Measurements from ENCODE around the gene SNX8.

Gene SNX8

DNA sequence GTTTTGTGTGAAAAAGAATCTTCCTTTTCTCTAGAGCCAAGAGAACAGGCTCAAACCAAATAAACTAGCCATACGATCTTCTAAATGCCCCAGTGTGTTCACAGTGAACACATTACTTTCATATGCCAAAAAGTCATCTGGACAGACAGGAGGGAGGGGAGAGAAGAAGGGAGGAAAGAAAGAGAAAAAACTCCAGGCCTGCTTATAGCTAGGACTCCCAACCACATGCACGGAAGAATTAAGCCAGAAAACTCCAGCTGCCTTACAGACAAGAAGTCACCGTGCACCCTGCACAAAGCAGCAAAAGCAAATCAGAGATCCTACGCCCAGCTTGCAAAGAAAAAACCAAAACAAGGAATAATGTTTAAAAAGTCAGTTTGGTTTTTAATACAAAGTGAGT, 34.3 kb downstream of the SNX8 start:
- no peaks in the 10 kb centered on the region for H3K27me3 ChIP-seq (ENCODE audit: control insufficient read depth, insufficient read depth, low read length, poor library complexity, severe bottlenecking)
- H3K4me1 ChIP-seq (ENCODE audit: control insufficient read depth, insufficient read depth, low read length) = no peaks in the 10 kb centered on the region
- 85 to 97% methylated on average over 4 of the region's 4 CpGs for WGBS, 2 experiments
- no peaks in the 10 kb centered on the region for H3K36me3 ChIP-seq (ENCODE audit: control insufficient read depth, insufficient read depth, low read length)
- no peaks in the 10 kb centered on the region for H3K9me3 ChIP-seq (ENCODE audit: control insufficient read depth, low read length)
- no peak overlapping the region for H3K4me3 ChIP-seq (ENCODE audit: insufficient read depth, low read depth, low read length)
- H3K27ac ChIP-seq (ENCODE audit: insufficient read depth, low read depth, low read length, poor library complexity, severe bottlenecking) = no peak overlapping the region

DNA sequence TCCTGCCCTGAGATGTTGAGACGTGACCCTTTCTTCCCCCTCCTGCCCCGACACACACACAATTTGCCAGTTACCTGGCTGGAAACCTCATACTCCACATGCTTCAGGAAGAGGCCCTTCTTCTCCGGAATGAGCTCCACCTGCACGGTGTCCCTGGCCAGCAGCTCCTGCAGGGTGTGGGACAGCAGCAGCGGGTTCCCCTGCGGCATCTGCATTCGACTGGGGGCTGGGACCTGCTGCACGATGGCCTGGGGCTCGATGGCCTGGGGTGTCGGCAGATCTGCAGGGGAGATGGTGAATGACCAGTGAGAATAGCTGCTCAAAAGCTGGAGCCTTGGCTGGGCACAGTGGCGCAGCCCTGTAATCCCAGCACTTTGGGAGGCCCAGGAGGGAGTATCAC, 36.2 kb downstream of the SNX8 start:
- 92 to 94% methylated on average over 11 of the region's 11 CpGs for WGBS, 2 experiments
- no peaks in the 10 kb centered on the region for H3K36me3 ChIP-seq (ENCODE audit: control insufficient read depth, insufficient read depth, low read length)
- H3K4me3 ChIP-seq (ENCODE audit: insufficient read depth, low read depth, low read length) = no peak overlapping the region
- no peak overlapping the region for H3K27ac ChIP-seq (ENCODE audit: insufficient read depth, low read depth, low read length, poor library complexity, severe bottlenecking)
- no peaks in the 10 kb centered on the region for H3K9me3 ChIP-seq (ENCODE audit: control insufficient read depth, low read length)
- no peaks in the 10 kb centered on the region for H3K4me1 ChIP-seq (ENCODE audit: control insufficient read depth, insufficient read depth, low read length)
- H3K27me3 ChIP-seq (ENCODE audit: control insufficient read depth, insufficient read depth, low read length, poor library complexity, severe bottlenecking) = no peaks in the 10 kb centered on the region

DNA sequence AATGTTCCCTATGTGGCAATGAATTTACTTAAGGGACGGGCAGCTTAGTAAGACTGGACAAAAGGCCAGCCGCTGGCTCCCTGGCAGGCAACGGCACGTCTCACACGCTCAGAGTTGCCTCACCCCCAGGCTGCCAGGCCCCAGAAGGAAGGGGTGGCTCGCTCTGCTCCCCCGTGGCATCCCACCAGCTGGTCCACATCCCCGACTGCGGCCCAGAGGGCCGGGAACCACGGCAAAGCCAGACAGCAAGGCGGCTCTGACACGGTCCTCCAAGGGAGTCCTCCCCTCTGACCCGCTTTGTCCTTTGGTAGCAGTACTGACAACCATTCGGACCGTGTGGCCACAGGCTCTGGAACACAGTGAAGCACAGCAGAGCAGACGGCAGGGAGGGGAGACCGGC, 38.1 kb downstream of the SNX8 start:
- H3K4me3 ChIP-seq (ENCODE audit: insufficient read depth, low read depth, low read length) = no peak overlapping the region
- WGBS, 2 experiments = 91 to 93% methylated on average over 18 of the region's 18 CpGs
- no peaks in the 10 kb centered on the region for H3K4me1 ChIP-seq (ENCODE audit: control insufficient read depth, insufficient read depth, low read length)
- no peaks in the 10 kb centered on the region for H3K9me3 ChIP-seq (ENCODE audit: control insufficient read depth, low read length)
- H3K27me3 ChIP-seq (ENCODE audit: control insufficient read depth, insufficient read depth, low read length, poor library complexity, severe bottlenecking) = no peaks in the 10 kb centered on the region
- no peaks in the 10 kb centered on the region for H3K36me3 ChIP-seq (ENCODE audit: control insufficient read depth, insufficient read depth, low read length)
- H3K27ac ChIP-seq (ENCODE audit: insufficient read depth, low read depth, low read length, poor library complexity, severe bottlenecking) = no peak overlapping the region

GRCh38 chr7:2275101-2275500, 39.1 kb downstream of the SNX8 start:
- Histone ChIP-seq H3K27ac (ENCODE audit: insufficient read depth, low read depth, low read length, poor library complexity, severe bottlenecking) (no peak overlapping the region), H3K27me3 (ENCODE audit: control insufficient read depth, insufficient read depth, low read length, poor library complexity, severe bottlenecking) (no peaks in the 10 kb centered on the region), H3K36me3 (ENCODE audit: control insufficient read depth, insufficient read depth, low read length) (no peaks in the 10 kb centered on the region), H3K4me1 (ENCODE audit: control insufficient read depth, insufficient read depth, low read length) (peaks cover 8% of the 10 kb centered on the region), H3K4me3 (ENCODE audit: insufficient read depth, low read depth, low read length) (no peak overlapping the region), H3K9me3 (ENCODE audit: control insufficient read depth, low read length) (no peaks in the 10 kb centered on the region)
- 90% methylated on average over 18 of the region's 18 CpGs for WGBS, 2 experiments

- H3K27ac ChIP-seq (ENCODE audit: insufficient read depth, low read depth, low read length, poor library complexity, severe bottlenecking) = no peak overlapping the region
- peaks cover 12% of the 10 kb centered on the region for H3K4me1 ChIP-seq (ENCODE audit: control insufficient read depth, insufficient read depth, low read length)
- no peaks in the 10 kb centered on the region for H3K9me3 ChIP-seq (ENCODE audit: control insufficient read depth, low read length)
- H3K27me3 ChIP-seq (ENCODE audit: control insufficient read depth, insufficient read depth, low read length, poor library complexity, severe bottlenecking) = no peaks in the 10 kb centered on the region
- no peak overlapping the region for H3K4me3 ChIP-seq (ENCODE audit: insufficient read depth, low read depth, low read length)
- H3K36me3 ChIP-seq (ENCODE audit: control insufficient read depth, insufficient read depth, low read length) = no peaks in the 10 kb centered on the region
- WGBS, 2 experiments = 85 to 89% methylated on average over 7 of the region's 7 CpGs
These were observed 39.6 kb downstream of the SNX8 start for GRCh38 chr7:2274666-2275065.

GRCh38 chr7:2273866-2274265, 40.4 kb downstream of the SNX8 start:
- Histone ChIP-seq H3K36me3 (ENCODE audit: control insufficient read depth, insufficient read depth, low read length) (no peaks in the 10 kb centered on the region), H3K4me1 (ENCODE audit: control insufficient read depth, insufficient read depth, low read length) (peaks cover 14% of the 10 kb centered on the region), H3K9me3 (ENCODE audit: control insufficient read depth, low read length) (no peaks in the 10 kb centered on the region), H3K4me3 (ENCODE audit: insufficient read depth, low read depth, low read length) (no peak overlapping the region), H3K27me3 (ENCODE audit: control insufficient read depth, insufficient read depth, low read length, poor library complexity, severe bottlenecking) (no peaks in the 10 kb centered on the region), H3K27ac (ENCODE audit: insufficient read depth, low read depth, low read length, poor library complexity, severe bottlenecking) (no peak overlapping the region)
- 96 to 97% methylated on average over 20 of the region's 20 CpGs for WGBS, 2 experiments

DNA sequence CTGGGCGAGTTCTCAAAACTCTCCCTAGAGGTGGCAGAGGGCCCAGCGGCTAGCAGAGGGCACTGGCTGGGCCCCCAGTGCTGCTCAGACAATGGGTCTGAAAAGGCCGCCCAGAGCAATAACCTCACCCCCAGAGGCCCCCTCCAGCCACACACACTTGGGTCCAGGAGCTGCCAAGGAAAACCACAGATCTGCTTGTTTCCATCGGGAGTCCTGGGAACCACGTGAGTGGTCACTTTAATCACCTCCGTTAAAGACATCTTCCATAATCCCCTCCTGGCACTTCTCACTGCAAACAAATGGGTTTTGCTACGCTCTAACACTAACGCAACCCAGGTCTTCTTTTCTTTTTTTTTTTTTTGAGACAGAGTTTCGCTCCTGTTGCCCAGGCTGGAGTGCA, 42.2 kb downstream of the SNX8 start:
- WGBS, 2 experiments = 84 to 91% methylated on average over 9 of the region's 9 CpGs
- no peak overlapping the region for H3K4me3 ChIP-seq (ENCODE audit: insufficient read depth, low read depth, low read length)
- no peaks in the 10 kb centered on the region for H3K9me3 ChIP-seq (ENCODE audit: control insufficient read depth, low read length)
- no peaks in the 10 kb centered on the region for H3K27me3 ChIP-seq (ENCODE audit: control insufficient read depth, insufficient read depth, low read length, poor library complexity, severe bottlenecking)
- no peak overlapping the region for H3K27ac ChIP-seq (ENCODE audit: insufficient read depth, low read depth, low read length, poor library complexity, severe bottlenecking)
- peaks cover 14% of the 10 kb centered on the region for H3K4me1 ChIP-seq (ENCODE audit: control insufficient read depth, insufficient read depth, low read length)
- H3K36me3 ChIP-seq (ENCODE audit: control insufficient read depth, insufficient read depth, low read length) = peaks cover under 1% of the 10 kb centered on the region

DNA sequence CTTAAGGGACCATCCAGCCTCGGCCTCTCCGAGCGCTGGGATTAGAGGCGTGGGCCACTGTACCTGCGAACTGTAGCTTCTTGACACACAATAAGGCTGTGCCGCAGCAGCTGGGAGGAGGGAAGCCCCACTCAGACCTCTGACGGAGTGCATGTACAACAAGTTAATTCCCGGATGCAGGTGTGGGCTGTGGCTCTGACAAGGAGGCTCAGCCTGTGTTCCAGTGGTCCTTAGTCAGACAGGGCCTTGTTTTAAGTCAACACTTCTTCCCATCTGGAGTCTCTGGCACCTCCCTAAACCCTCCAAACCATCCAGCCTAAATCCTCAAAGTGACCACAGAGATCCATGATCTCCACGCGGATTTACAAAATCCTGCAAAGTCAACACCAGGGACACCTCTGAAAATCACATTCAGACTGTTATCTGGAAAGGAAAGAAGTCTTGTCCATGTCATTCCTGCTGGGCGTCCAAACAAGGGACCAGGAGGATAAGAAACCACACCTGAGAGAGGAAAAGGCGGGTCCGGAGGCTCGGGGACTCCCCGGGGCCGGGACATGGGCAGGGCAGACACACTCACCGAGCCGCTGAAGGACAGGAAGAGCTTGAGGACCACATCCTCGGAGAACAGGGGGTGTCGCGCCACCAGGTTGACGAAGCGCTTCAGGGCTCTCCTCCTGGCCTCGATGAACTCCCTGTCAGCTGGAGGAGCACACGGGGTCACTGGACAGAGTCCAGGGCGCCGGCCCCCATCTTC, 42.8 kb downstream of the SNX8 start:
- H3K9me3 ChIP-seq (ENCODE audit: control insufficient read depth, low read length) = no peaks in the 10 kb centered on the region
- 90 to 92% methylated on average over 27 of the region's 27 CpGs for WGBS, 2 experiments
- no peak overlapping the region for H3K27ac ChIP-seq (ENCODE audit: insufficient read depth, low read depth, low read length, poor library complexity, severe bottlenecking)
- H3K4me3 ChIP-seq (ENCODE audit: insufficient read depth, low read depth, low read length) = no peak overlapping the region
- H3K4me1 ChIP-seq (ENCODE audit: control insufficient read depth, insufficient read depth, low read length) = peaks cover 14% of the 10 kb centered on the region
- no peaks in the 10 kb centered on the region for H3K27me3 ChIP-seq (ENCODE audit: control insufficient read depth, insufficient read depth, low read length, poor library complexity, severe bottlenecking)
- peaks cover 3% of the 10 kb centered on the region for H3K36me3 ChIP-seq (ENCODE audit: control insufficient read depth, insufficient read depth, low read length)

- Histone ChIP-seq H3K36me3 (ENCODE audit: control insufficient read depth, insufficient read depth, low read length) (peaks cover 3% of the 10 kb centered on the region), H3K27me3 (ENCODE audit: control insufficient read depth, insufficient read depth, low read length, poor library complexity, severe bottlenecking) (no peaks in the 10 kb centered on the region), H3K9me3 (ENCODE audit: control insufficient read depth, low read length) (no peaks in the 10 kb centered on the region), H3K4me3 (ENCODE audit: insufficient read depth, low read depth, low read length) (no peak overlapping the region), H3K4me1 (ENCODE audit: control insufficient read depth, insufficient read depth, low read length) (peaks cover 14% of the 10 kb centered on the region), H3K27ac (ENCODE audit: insufficient read depth, low read depth, low read length, poor library complexity, severe bottlenecking) (no peak overlapping the region)
- WGBS, 2 experiments = 82 to 83% methylated on average over 8 of the region's 8 CpGs
These were observed 43.7 kb downstream of the SNX8 start for GRCh38 chr7:2270495-2270894.

DNA sequence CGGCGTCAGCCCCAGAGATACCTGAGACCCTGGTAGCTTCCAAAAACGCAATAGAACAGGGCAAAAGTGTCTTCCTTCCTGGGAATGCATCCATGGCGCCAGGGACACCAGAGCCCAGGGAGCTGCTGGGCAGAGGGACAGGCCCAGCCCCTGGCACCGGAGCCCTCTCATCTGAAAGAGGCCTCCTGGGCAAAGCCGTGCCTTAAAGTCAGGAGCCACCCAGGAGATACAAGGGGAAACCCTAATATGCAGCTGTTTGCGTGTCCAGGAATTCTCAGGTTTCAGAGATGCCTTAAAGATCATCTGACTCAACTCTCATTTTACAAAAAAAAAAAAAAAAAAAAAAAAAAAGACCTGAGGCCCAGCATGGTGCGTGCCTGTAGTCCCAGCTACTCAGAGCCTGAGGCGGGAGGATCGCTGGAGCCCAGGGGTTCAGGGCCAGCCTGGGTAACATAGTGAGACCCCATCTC, 44.2 kb downstream of the SNX8 start:
- no peak overlapping the region for H3K4me3 ChIP-seq (ENCODE audit: insufficient read depth, low read depth, low read length)
- peaks cover 14% of the 10 kb centered on the region for H3K4me1 ChIP-seq (ENCODE audit: control insufficient read depth, insufficient read depth, low read length)
- no peaks in the 10 kb centered on the region for H3K9me3 ChIP-seq (ENCODE audit: control insufficient read depth, low read length)
- H3K36me3 ChIP-seq (ENCODE audit: control insufficient read depth, insufficient read depth, low read length) = peaks cover 3% of the 10 kb centered on the region
- H3K27me3 ChIP-seq (ENCODE audit: control insufficient read depth, insufficient read depth, low read length, poor library complexity, severe bottlenecking) = no peaks in the 10 kb centered on the region
- WGBS, 2 experiments = 78 to 79% methylated on average over 10 of the region's 10 CpGs
- peak overlapping the region; percentile 17 for H3K27ac ChIP-seq (ENCODE audit: insufficient read depth, low read depth, low read length, poor library complexity, severe bottlenecking)
